WTC11 (cell line): ENCODE data around the gene MDN1. TPM values are rescaled to one million over a fixed set of nuclear protein-coding genes. Genes with fewer than 3 reads are reported as not detected.

Source experiments
- ATAC-seq: fragments of 200-7000 bp; cut with Tn5 transposase; 2 replicates; pipeline ENCODE4 v1.10.0; 2021; ENCODE audit warnings: mild to moderate bottlenecking, moderate library complexity
- CTCF ChIA-PET: fragments of 300-600 bp; sonication (Branson Sonifier 250); formaldehyde crosslinking; loops from one replicate; lab custom pipeline; 2021; ENCODE audit warnings: antibody characterized with exemption; lab: Charles Lee
- POLR2A ChIA-PET: fragments of 350-600 bp; sonication (Branson Sonifier 250); formaldehyde crosslinking; loops from one replicate; lab custom pipeline; 2021; ENCODE audit warnings: antibody characterized with exemption; lab: Charles Lee
- DNase-seq: peaks from one replicate; pipeline ENCODE4 v3.0.0; 2021; ENCODE audit warnings: low spot score
- H3K27ac Mint-ChIP-seq: 2 replicates; pipeline ENCODE4 v1.8.0; 2021; ENCODE audit warnings: mixed read lengths
- H3K27me3 Mint-ChIP-seq: 2 replicates; pipeline ENCODE4 v1.8.0; 2021; ENCODE audit warnings: low read depth, mild to moderate bottlenecking, moderate library complexity, mixed read lengths
- H3K36me3 Mint-ChIP-seq: 2 replicates; pipeline ENCODE4 v1.8.0; 2021; ENCODE audit warnings: mixed read lengths
- H3K4me1 Mint-ChIP-seq: 2 replicates; pipeline ENCODE4 v1.8.0; 2022; ENCODE audit warnings: mixed read lengths
- H3K4me3 Mint-ChIP-seq: 2 replicates; pipeline ENCODE4 v1.8.0; 2021; ENCODE audit warnings: mild to moderate bottlenecking, moderate library complexity, mixed read lengths
- H3K9me3 Mint-ChIP-seq: 2 replicates; pipeline ENCODE4 v1.8.0; 2021; ENCODE audit warnings: mixed read lengths
- ATF1 ChIP-seq: sonication (generic); formaldehyde crosslinking; IDR thresholded peaks from 2 replicates; pipeline ENCODE4 v1.8.1; 2023; ENCODE audit warnings: mild to moderate bottlenecking, moderate library complexity, missing genetic modification reagents
- ELF4 ChIP-seq: sonication (generic); formaldehyde crosslinking; IDR thresholded peaks from 2 replicates; pipeline ENCODE4 v1.8.1; 2022; ENCODE audit warnings: low read depth, mild to moderate bottlenecking, moderate library complexity, missing genetic modification reagents
- HMGA2 ChIP-seq: fragments of 250-450 bp; sonication (Bioruptor Pico); IDR thresholded peaks from 2 replicates; pipeline ENCODE4 v1.4.0; 2021; ENCODE audit warnings: mild to moderate bottlenecking, moderate library complexity
- MXD4 ChIP-seq: fragments of 250-450 bp; sonication (Bioruptor Pico); IDR thresholded peaks from 2 replicates; pipeline ENCODE4 v1.8.0; 2021; ENCODE audit warnings: mild to moderate bottlenecking, moderate library complexity, borderline replicate concordance
- NFYB ChIP-seq: sonication (generic); formaldehyde crosslinking; conservative IDR thresholded peaks from 2 replicates; pipeline ENCODE4 v1.8.0; 2022; ENCODE audit warnings: low read depth, missing genetic modification reagents
- SOX15 ChIP-seq: fragments of 250-450 bp; sonication (Bioruptor Pico); IDR thresholded peaks from 2 replicates; pipeline ENCODE4 v1.9.0; 2021; ENCODE audit warnings: mild to moderate bottlenecking
- SP1 ChIP-seq: sonication (generic); formaldehyde crosslinking; conservative IDR thresholded peaks from 2 replicates; pipeline ENCODE4 v1.8.1; 2022; ENCODE audit warnings: missing genetic modification reagents
- TEAD4 ChIP-seq: sonication (generic); formaldehyde crosslinking; IDR thresholded peaks from 2 replicates; pipeline ENCODE4 v1.8.0; 2022; ENCODE audit warnings: mild to moderate bottlenecking, missing genetic modification reagents
- ZBTB21 ChIP-seq: sonication (generic); formaldehyde crosslinking; IDR thresholded peaks from 2 replicates; pipeline ENCODE4 v1.8.1; 2023; ENCODE audit warnings: mild to moderate bottlenecking, missing genetic modification reagents, borderline replicate concordance
- ZNF263 ChIP-seq: sonication (generic); formaldehyde crosslinking; IDR thresholded peaks from 2 replicates; pipeline ENCODE4 v1.8.1; 2022; ENCODE audit warnings: low read depth, mild to moderate bottlenecking, moderate library complexity, missing genetic modification reagents
- ZNF396 ChIP-seq: fragments of 250-450 bp; sonication (Bioruptor Pico); IDR thresholded peaks from 2 replicates; pipeline ENCODE4 v1.8.0; 2021; ENCODE audit warnings: mild to moderate bottlenecking, moderate library complexity, borderline replicate concordance
- total RNA-seq: library from RNA; stranded (reverse); gene quantifications from 3 replicates; pipeline ENCODE4 v1.2.3, GENCODE V29; 2021
- TF ChIP-seq, protein P1 (sequence below): fragments of 250-450 bp; sonication (Bioruptor Pico); IDR thresholded peaks from 2 replicates; pipeline ENCODE4 v1.9.0; 2021; ENCODE audit warnings: mild to moderate bottlenecking
- TF ChIP-seq, protein P2 (sequence below): sonication (generic); formaldehyde crosslinking; IDR thresholded peaks from 2 replicates; pipeline ENCODE4 v1.8.1; 2022; ENCODE audit warnings: low read depth, mild to moderate bottlenecking, moderate library complexity, missing genetic modification reagents, borderline replicate concordance
- TF ChIP-seq, protein P3 (sequence below): sonication (generic); formaldehyde crosslinking; IDR thresholded peaks from 2 replicates; pipeline ENCODE4 v1.8.1; 2023; ENCODE audit warnings: mild to moderate bottlenecking, missing genetic modification reagents
- TF ChIP-seq, protein P4 (sequence below): fragments of 250-450 bp; sonication (Bioruptor Pico); IDR thresholded peaks from 2 replicates; pipeline ENCODE4 v1.9.0; 2021; ENCODE audit warnings: mild to moderate bottlenecking, borderline replicate concordance
- TF ChIP-seq, protein P5 (sequence below): fragments of 250-450 bp; sonication (Bioruptor Pico); IDR thresholded peaks from 2 replicates; pipeline ENCODE4 v1.8.0; 2021; ENCODE audit warnings: mild to moderate bottlenecking
- TF ChIP-seq, protein P6 (sequence below): fragments of 250-450 bp; sonication (Bioruptor Pico); IDR thresholded peaks from 2 replicates; pipeline ENCODE4 v1.9.0; 2021; ENCODE audit warnings: mild to moderate bottlenecking
- TF ChIP-seq, protein P7 (sequence below): sonication (generic); formaldehyde crosslinking; IDR thresholded peaks from 2 replicates; pipeline ENCODE4 v1.8.0; 2022; ENCODE audit warnings: mild to moderate bottlenecking, missing genetic modification reagents
- TF ChIP-seq, protein P8 (sequence below): sonication (generic); formaldehyde crosslinking; IDR thresholded peaks from 2 replicates; pipeline ENCODE4 v1.8.1; 2023; ENCODE audit warnings: mild to moderate bottlenecking, missing genetic modification reagents, borderline replicate concordance
- TF ChIP-seq, protein P9 (sequence below): fragments of 250-450 bp; sonication (Bioruptor Pico); IDR thresholded peaks from 2 replicates; pipeline ENCODE4 v2.1.2; 2022; ENCODE audit warnings: mild to moderate bottlenecking, moderate library complexity

The MDN1 gene
- total RNA-seq, 1 experiment from 2014 or later: 195 TPM

DNA sequence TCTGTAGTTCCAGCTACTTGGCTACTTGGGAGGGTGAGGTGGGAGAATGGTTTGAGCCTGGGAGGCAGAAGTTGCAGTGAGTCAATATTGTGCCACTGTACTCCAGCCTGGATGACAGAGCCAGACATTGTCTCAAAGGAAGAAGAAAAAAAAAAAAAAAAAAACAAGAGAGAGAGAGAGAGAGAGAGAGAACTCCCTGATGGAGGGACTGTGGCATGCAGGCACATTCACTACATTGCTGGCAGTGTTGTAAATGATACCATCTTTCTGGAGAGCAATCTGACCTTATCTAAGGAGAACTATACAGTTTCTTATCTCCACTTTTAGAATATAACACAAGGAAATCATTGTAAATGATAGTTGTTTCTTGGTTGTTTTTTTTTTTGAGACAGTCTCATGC lies 85.1 kb downstream of the MDN1 start:
- DNase-seq: no peak
- ChIA-PET POLR2A (no interaction called here), CTCF (no interaction called here)
- no peaks in the 10 kb centered on the region for H3K4me1 Mint-ChIP-seq
- H3K36me3 Mint-ChIP-seq: peaks cover 76% of the 10 kb centered on the region
- no peaks in the 10 kb centered on the region for H3K27me3 Mint-ChIP-seq
- peak overlapping the region; percentile 60; the same call in 1 of the 2 replicates for H3K27ac Mint-ChIP-seq
- no peak for ATAC-seq
- TF ChIP-seq ZNF396 (CRISPR knock-in tag): no peak
- TF ChIP-seq, protein P1, sequence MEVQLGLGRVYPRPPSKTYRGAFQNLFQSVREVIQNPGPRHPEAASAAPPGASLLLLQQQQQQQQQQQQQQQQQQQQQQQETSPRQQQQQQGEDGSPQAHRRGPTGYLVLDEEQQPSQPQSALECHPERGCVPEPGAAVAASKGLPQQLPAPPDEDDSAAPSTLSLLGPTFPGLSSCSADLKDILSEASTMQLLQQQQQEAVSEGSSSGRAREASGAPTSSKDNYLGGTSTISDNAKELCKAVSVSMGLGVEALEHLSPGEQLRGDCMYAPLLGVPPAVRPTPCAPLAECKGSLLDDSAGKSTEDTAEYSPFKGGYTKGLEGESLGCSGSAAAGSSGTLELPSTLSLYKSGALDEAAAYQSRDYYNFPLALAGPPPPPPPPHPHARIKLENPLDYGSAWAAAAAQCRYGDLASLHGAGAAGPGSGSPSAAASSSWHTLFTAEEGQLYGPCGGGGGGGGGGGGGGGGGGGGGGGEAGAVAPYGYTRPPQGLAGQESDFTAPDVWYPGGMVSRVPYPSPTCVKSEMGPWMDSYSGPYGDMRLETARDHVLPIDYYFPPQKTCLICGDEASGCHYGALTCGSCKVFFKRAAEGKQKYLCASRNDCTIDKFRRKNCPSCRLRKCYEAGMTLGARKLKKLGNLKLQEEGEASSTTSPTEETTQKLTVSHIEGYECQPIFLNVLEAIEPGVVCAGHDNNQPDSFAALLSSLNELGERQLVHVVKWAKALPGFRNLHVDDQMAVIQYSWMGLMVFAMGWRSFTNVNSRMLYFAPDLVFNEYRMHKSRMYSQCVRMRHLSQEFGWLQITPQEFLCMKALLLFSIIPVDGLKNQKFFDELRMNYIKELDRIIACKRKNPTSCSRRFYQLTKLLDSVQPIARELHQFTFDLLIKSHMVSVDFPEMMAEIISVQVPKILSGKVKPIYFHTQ: no peak
- TF ChIP-seq ZNF263 (CRISPR knock-in tag): no peak
- no peak for TF ChIP-seq ATF1 (CRISPR knock-in tag)
- TF ChIP-seq, protein P2, sequence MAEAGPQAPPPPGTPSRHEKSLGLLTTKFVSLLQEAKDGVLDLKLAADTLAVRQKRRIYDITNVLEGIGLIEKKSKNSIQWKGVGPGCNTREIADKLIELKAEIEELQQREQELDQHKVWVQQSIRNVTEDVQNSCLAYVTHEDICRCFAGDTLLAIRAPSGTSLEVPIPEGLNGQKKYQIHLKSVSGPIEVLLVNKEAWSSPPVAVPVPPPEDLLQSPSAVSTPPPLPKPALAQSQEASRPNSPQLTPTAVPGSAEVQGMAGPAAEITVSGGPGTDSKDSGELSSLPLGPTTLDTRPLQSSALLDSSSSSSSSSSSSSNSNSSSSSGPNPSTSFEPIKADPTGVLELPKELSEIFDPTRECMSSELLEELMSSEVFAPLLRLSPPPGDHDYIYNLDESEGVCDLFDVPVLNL (CRISPR knock-in tag): no peak
- TF ChIP-seq, protein P3, sequence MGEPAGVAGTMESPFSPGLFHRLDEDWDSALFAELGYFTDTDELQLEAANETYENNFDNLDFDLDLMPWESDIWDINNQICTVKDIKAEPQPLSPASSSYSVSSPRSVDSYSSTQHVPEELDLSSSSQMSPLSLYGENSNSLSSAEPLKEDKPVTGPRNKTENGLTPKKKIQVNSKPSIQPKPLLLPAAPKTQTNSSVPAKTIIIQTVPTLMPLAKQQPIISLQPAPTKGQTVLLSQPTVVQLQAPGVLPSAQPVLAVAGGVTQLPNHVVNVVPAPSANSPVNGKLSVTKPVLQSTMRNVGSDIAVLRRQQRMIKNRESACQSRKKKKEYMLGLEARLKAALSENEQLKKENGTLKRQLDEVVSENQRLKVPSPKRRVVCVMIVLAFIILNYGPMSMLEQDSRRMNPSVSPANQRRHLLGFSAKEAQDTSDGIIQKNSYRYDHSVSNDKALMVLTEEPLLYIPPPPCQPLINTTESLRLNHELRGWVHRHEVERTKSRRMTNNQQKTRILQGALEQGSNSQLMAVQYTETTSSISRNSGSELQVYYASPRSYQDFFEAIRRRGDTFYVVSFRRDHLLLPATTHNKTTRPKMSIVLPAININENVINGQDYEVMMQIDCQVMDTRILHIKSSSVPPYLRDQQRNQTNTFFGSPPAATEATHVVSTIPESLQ (CRISPR knock-in tag): no peak
- no peak for TF ChIP-seq ZBTB21
- TF ChIP-seq, protein P4, sequence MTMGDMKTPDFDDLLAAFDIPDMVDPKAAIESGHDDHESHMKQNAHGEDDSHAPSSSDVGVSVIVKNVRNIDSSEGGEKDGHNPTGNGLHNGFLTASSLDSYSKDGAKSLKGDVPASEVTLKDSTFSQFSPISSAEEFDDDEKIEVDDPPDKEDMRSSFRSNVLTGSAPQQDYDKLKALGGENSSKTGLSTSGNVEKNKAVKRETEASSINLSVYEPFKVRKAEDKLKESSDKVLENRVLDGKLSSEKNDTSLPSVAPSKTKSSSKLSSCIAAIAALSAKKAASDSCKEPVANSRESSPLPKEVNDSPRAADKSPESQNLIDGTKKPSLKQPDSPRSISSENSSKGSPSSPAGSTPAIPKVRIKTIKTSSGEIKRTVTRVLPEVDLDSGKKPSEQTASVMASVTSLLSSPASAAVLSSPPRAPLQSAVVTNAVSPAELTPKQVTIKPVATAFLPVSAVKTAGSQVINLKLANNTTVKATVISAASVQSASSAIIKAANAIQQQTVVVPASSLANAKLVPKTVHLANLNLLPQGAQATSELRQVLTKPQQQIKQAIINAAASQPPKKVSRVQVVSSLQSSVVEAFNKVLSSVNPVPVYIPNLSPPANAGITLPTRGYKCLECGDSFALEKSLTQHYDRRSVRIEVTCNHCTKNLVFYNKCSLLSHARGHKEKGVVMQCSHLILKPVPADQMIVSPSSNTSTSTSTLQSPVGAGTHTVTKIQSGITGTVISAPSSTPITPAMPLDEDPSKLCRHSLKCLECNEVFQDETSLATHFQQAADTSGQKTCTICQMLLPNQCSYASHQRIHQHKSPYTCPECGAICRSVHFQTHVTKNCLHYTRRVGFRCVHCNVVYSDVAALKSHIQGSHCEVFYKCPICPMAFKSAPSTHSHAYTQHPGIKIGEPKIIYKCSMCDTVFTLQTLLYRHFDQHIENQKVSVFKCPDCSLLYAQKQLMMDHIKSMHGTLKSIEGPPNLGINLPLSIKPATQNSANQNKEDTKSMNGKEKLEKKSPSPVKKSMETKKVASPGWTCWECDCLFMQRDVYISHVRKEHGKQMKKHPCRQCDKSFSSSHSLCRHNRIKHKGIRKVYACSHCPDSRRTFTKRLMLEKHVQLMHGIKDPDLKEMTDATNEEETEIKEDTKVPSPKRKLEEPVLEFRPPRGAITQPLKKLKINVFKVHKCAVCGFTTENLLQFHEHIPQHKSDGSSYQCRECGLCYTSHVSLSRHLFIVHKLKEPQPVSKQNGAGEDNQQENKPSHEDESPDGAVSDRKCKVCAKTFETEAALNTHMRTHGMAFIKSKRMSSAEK: no peak
- TF ChIP-seq SOX15 (CRISPR knock-in tag): no peak
- no peak for TF ChIP-seq SP1 (CRISPR knock-in tag)
- TF ChIP-seq, protein P5, sequence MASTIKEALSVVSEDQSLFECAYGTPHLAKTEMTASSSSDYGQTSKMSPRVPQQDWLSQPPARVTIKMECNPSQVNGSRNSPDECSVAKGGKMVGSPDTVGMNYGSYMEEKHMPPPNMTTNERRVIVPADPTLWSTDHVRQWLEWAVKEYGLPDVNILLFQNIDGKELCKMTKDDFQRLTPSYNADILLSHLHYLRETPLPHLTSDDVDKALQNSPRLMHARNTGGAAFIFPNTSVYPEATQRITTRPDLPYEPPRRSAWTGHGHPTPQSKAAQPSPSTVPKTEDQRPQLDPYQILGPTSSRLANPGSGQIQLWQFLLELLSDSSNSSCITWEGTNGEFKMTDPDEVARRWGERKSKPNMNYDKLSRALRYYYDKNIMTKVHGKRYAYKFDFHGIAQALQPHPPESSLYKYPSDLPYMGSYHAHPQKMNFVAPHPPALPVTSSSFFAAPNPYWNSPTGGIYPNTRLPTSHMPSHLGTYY (CRISPR knock-in tag): no peak
- TF ChIP-seq HMGA2 (CRISPR knock-in tag): no peak
- TF ChIP-seq, protein P6, sequence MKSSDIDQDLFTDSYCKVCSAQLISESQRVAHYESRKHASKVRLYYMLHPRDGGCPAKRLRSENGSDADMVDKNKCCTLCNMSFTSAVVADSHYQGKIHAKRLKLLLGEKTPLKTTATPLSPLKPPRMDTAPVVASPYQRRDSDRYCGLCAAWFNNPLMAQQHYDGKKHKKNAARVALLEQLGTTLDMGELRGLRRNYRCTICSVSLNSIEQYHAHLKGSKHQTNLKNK: no peak
- no peak for TF ChIP-seq ELF4
- TF ChIP-seq, protein P7, sequence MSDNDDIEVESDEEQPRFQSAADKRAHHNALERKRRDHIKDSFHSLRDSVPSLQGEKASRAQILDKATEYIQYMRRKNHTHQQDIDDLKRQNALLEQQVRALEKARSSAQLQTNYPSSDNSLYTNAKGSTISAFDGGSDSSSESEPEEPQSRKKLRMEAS (CRISPR knock-in tag): no peak
- no peak for TF ChIP-seq MXD4 (CRISPR knock-in tag)
- no peak for TF ChIP-seq NFYB
- TF ChIP-seq TEAD4 (CRISPR knock-in tag): no peak
- TF ChIP-seq, protein P8, sequence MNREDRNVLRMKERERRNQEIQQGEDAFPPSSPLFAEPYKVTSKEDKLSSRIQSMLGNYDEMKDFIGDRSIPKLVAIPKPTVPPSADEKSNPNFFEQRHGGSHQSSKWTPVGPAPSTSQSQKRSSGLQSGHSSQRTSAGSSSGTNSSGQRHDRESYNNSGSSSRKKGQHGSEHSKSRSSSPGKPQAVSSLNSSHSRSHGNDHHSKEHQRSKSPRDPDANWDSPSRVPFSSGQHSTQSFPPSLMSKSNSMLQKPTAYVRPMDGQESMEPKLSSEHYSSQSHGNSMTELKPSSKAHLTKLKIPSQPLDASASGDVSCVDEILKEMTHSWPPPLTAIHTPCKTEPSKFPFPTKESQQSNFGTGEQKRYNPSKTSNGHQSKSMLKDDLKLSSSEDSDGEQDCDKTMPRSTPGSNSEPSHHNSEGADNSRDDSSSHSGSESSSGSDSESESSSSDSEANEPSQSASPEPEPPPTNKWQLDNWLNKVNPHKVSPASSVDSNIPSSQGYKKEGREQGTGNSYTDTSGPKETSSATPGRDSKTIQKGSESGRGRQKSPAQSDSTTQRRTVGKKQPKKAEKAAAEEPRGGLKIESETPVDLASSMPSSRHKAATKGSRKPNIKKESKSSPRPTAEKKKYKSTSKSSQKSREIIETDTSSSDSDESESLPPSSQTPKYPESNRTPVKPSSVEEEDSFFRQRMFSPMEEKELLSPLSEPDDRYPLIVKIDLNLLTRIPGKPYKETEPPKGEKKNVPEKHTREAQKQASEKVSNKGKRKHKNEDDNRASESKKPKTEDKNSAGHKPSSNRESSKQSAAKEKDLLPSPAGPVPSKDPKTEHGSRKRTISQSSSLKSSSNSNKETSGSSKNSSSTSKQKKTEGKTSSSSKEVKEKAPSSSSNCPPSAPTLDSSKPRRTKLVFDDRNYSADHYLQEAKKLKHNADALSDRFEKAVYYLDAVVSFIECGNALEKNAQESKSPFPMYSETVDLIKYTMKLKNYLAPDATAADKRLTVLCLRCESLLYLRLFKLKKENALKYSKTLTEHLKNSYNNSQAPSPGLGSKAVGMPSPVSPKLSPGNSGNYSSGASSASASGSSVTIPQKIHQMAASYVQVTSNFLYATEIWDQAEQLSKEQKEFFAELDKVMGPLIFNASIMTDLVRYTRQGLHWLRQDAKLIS (CRISPR knock-in tag): no peak
- TF ChIP-seq, protein P9, sequence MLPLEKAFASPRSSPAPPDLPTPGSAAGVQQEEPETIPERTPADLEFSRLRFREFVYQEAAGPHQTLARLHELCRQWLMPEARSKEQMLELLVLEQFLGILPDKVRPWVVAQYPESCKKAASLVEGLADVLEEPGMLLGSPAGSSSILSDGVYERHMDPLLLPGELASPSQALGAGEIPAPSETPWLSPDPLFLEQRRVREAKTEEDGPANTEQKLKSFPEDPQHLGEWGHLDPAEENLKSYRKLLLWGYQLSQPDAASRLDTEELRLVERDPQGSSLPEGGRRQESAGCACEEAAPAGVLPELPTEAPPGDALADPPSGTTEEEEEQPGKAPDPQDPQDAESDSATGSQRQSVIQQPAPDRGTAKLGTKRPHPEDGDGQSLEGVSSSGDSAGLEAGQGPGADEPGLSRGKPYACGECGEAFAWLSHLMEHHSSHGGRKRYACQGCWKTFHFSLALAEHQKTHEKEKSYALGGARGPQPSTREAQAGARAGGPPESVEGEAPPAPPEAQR (CRISPR knock-in tag): no peak
- no peaks in the 10 kb centered on the region for H3K9me3 Mint-ChIP-seq
- H3K4me3 Mint-ChIP-seq: no peak overlapping the region
